HG02763 (cell line): ENCODE results near the gene IQCF6.
"Not testable (repeated sequence)": the region's sequence is repeated elsewhere in the genome, so short reads cannot be mapped to it uniquely, and the experiment has no call there.

Source experiments
- ATAC-seq: cut with Tn5 transposase; IDR thresholded peaks from one replicate; pipeline ENCODE4 v1.9.1; 2021; ENCODE audit warnings: mild to moderate bottlenecking, moderate library complexity; ENCODE audit not compliant: unreplicated experiment

The IQCF6 gene

GRCh38 chr3:51773529-51774056, 5.4 kb downstream of the IQCF6 start:
- no peak for ATAC-seq

- no peak for ATAC-seq
Observed at GRCh38 chr3:51759203-51759602, 19.8 kb downstream of the IQCF6 start.

DNA sequence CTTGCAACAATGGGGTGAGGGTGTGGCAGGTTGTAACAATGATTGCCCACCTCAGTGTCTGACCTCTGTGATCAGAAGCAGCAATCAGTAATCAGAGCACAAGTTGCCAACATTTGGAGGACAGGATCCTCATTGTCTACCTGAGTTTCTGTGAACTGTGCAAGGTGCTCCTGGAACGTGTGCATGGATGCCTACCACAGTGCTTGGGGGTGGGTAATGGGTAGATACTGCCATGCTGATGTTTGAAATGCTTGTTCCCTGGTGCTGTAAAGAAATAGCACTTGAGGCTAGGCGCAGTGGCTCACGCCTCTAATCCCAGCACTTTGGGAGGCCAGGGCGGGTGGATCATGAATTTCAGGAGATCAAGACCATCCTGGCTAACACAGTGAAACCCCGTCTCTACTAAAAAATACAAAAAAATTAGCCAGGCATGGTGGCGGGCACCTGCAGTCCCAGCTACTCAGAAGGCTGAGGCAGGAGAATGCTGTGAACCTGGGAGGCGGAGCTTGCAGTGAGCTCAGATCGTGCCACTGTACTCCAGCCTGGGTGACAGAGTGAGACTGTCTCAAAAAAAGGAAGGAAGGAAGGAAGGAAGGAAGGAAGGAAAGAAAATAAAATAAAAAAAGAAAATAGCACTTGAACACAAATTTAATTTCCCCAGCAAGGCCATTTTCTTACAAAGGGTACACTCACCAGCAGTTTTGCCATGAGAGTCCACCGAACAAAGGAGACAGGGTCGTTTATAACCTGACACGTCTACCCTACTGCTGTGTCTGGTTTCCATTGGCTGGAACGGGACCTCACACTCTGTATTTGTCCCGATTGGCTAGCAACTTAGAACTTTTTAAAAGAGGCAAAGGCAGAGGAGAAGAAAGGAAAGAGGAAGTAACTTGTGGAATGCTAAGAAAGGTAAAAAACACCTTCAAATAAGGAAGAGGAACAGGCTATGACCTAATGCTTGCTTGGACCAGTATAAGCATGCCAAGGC, 25.0 kb downstream of the IQCF6 start:
- not testable (repeated sequence) for ATAC-seq

DNA sequence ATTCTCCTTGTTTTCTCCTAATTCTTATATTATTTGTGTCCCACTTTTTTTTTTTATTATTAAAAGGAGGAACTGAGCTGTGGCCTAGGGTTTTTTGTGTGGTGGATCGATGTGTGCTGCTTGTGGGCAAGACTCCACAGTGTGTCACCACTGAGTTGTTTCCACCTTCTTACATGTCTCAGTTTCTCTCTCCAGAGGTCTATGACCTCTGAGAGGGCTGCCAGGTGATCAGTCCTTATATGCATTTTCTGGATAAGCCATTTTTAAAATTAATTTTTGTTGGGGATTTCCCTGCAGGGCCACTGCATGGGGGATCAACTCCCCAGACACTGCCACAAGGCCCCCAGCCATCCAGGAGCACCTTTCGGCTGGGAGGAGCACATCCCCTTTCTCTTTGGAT, 27.8 kb downstream of the IQCF6 start:
- ATAC-seq = no peak

- no peak for ATAC-seq
Observed at GRCh38 chr3:51750878-51751277, 28.2 kb downstream of the IQCF6 start.

- no peak for ATAC-seq
Observed at GRCh38 chr3:51748327-51748726, 30.7 kb downstream of the IQCF6 start.

GRCh38 chr3:51747840-51748239, 31.2 kb downstream of the IQCF6 start:
- no peak for ATAC-seq

GRCh38 chr3:51742978-51743377, 36.1 kb downstream of the IQCF6 start:
- not testable (repeated sequence) for ATAC-seq

- ATAC-seq = not testable (repeated sequence)
Observed at GRCh38 chr3:51742320-51742719, 36.7 kb downstream of the IQCF6 start.

GRCh38 chr3:51739110-51739509, 39.9 kb downstream of the IQCF6 start:
- no peak for ATAC-seq

- ATAC-seq = no peak
Observed at GRCh38 chr3:51735950-51736349, 43.1 kb downstream of the IQCF6 start.

- no peak for ATAC-seq
Observed at GRCh38 chr3:51735039-51735438, 44.0 kb downstream of the IQCF6 start.

DNA sequence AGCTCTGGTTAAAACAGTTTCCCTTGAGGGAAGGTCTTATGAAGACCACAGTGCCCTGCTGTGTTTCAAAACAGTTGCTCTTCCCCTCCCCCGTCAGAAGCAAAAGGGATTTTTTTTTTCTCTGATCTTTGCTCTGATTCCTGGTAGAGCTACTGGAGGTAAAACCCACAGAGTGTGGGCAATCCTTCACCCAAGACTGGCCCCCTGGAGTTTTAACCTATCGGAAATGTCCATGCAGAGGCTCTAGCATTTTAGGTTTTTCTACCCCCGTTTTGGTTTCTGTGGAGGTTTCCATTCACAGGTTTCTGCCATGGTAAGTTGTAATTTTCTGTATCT, 44.5 kb downstream of the IQCF6 start:
- ATAC-seq = no peak

DNA sequence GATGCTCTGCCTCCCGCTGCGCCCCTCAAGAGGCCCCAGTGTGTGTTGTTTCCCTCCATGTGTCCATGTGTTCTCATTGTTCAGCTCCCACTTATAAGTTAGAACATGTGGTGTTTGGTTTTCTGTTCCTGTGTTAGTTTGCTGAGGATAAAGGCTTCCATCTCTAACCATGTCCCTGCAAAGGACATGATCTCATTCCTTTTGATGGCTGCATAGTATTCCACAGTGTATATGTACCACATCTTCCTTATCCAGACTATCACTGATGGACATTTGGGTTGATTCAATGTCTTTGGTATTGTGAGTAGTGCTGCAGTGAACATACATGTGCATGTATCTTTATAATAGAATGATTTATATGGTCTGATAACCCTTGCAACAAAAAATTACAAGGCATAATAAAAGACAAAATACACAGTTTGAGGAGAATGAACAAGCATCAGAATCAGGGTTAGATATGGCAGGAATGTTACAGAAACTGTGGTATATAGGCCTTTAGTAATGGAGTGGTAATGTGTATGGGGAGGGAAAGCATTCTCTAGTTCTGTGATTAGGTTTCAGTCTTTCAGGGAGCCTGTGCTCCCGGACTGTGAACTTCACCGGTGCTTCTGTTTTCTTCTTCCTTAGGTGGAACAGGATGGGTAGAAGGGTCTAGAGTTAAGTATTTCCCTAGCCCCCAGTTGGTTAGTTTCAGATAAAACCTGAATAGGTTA, 45.0 kb downstream of the IQCF6 start:
- ATAC-seq = no peak

DNA sequence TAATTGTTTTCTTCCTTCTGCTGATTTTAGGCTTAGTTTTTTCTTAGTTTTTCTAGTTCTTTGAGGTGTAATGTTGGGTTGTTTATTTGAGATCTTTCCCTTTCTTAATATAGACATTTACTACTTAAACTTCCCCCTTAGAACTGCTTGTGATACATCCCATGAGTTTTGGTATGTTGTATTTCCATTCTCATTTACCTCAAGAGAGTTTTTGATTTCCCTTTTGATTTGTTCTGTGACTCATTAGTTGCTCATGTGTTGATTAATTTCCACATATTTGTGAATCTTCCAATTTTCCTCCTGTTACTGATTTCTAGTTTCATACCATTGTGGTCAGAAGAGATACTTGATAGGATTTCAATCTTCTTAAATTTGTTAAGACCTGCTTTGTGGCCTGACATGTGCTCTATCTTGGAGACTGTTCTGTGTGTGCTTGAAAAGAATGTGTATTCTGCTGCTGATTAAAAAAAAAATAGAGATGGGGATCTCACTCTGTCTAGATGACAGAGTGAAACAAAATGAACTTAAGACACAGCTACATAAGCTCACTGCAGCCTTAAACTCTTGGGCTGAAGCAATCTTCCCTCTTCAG, 49.9 kb downstream of the IQCF6 start:
- no peak for ATAC-seq
